ENCODE results near the gene IER5.

DNA sequence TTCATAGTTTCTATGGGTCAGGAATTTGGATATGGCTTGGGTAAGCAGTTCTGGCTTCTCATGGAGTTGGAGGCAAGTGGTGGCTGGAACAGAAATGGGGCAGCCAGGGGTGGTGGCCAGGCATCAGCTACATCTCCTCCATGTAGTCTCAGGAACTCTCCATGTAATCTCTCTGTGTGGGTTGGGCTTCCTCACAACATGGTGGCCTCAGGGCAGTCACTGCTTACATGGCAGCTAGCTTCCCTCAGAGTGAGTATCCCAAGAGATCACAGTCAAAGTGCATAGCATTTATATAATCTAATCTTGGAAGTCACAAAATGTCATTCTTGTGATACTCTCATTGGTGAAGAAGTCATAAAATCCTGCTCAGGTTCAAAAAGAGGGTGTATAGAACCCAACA, 29.1 kb upstream of the IER5 start:
- TF ChIP-seq GATA2 (IDR thresholded peaks at IDR 0.05; ENCODE audit: low read depth, low read length), result no peak
- TF ChIP-seq GATA3 (IDR thresholded peaks at IDR 0.05; ENCODE audit: low read depth, low read length), result no peak
